Measurements from ENCODE around the gene GLIPR1L2.
"Not testable (repeated sequence)": the region's sequence is repeated elsewhere in the genome, so short reads cannot be mapped to it uniquely, and the experiment has no call there.

GLIPR1L2 gene
- long read RNA-seq, donor 1 = 0 reads
- long read RNA-seq, donor 2 = 0 reads
- long read RNA-seq, donor 3, partial matches to known transcripts = 0 of 2 reads
- long read RNA-seq, donor 3, other reads (novel, unspliced or antisense) = 0 of 2 reads
- long read RNA-seq, donor 4, partial matches to known transcripts = 0 of 1 reads
- long read RNA-seq, donor 4, other reads (novel, unspliced or antisense) = 0 of 1 reads
- long read RNA-seq, donor 5, partial matches to known transcripts = 0 of 2 reads
- long read RNA-seq, donor 5, other reads (novel, unspliced or antisense) = 0 of 2 reads
- long read RNA-seq, donor 6 = 0 reads
- long read RNA-seq, donor 7 = 0 reads
- long read RNA-seq, donor 8, partial matches to known transcripts = 0 of 1 reads
- long read RNA-seq, donor 8, other reads (novel, unspliced or antisense) = 0 of 1 reads

GRCh38 chr12:75390899-75391538, at the start of gene GLIPR1L2:
Gene GLIPR1L2 (plus strand): TSS chr12:75391089. CDS start chr12:75391117, 28 bp downstream.
- peak; percentile 91 for DNase-seq

GRCh38 chr12:75341873-75342272, 49.0 kb upstream of the GLIPR1L2 start:
- DNase-seq = no peak

GRCh38 chr12:75345531-75345930, 45.4 kb upstream of the GLIPR1L2 start:
- DNase-seq = no peak

- DNase-seq = not testable (repeated sequence)
Observed at GRCh38 chr12:75346215-75346614, 44.7 kb upstream of the GLIPR1L2 start.

- no peak for DNase-seq
Observed at GRCh38 chr12:75349946-75350345, 40.9 kb upstream of the GLIPR1L2 start.

- DNase-seq = no peak
Observed at GRCh38 chr12:75350413-75350812, 40.5 kb upstream of the GLIPR1L2 start.

- DNase-seq = no peak
Observed at GRCh38 chr12:75354011-75354410, 36.9 kb upstream of the GLIPR1L2 start.

- no peak for DNase-seq
Observed at GRCh38 chr12:75360920-75361319, 30.0 kb upstream of the GLIPR1L2 start.

- DNase-seq = no peak
Observed at GRCh38 chr12:75361408-75361807, 29.5 kb upstream of the GLIPR1L2 start.

- DNase-seq = no peak
Observed at GRCh38 chr12:75364919-75365318, 26.0 kb upstream of the GLIPR1L2 start.

GRCh38 chr12:75366629-75367028, 24.3 kb upstream of the GLIPR1L2 start:
- no peak for DNase-seq

GRCh38 chr12:75374971-75375370, 15.9 kb upstream of the GLIPR1L2 start:
- no peak for DNase-seq

GRCh38 chr12:75378354-75378753, 12.5 kb upstream of the GLIPR1L2 start:
- no peak for DNase-seq

GRCh38 chr12:75389061-75389460, 1.8 kb upstream of the GLIPR1L2 start:
- DNase-seq = no peak

- DNase-seq = no peak
Observed at GRCh38 chr12:75389706-75390105, 1.2 kb upstream of the GLIPR1L2 start.

- DNase-seq = peak; percentile 3
Observed at GRCh38 chr12:75390156-75390898, 562 bp upstream of the GLIPR1L2 start.

- DNase-seq = no peak
Observed at GRCh38 chr12:75404231-75404630, 13.3 kb downstream of the GLIPR1L2 start.

- DNase-seq = no peak
Observed at GRCh38 chr12:75407683-75408082, 16.8 kb downstream of the GLIPR1L2 start.

- DNase-seq = no peak
Observed at GRCh38 chr12:75409830-75410229, 18.9 kb downstream of the GLIPR1L2 start.

GRCh38 chr12:75414671-75415070, 23.8 kb downstream of the GLIPR1L2 start:
- no peak for DNase-seq

GRCh38 chr12:75419841-75420240, 29.0 kb downstream of the GLIPR1L2 start:
- DNase-seq = no peak

GRCh38 chr12:75427491-75427890, 36.6 kb downstream of the GLIPR1L2 start:
- DNase-seq = no peak

GRCh38 chr12:75428767-75429166, 37.9 kb downstream of the GLIPR1L2 start:
- no peak for DNase-seq

All from right kidney (tissue), 9 donors.